Measurements from ENCODE around the gene BBOF1. TPM values are rescaled to one million over a fixed set of nuclear protein-coding genes. Genes with fewer than 3 reads are reported as not detected.

Gene BBOF1
- total and polyA plus RNA-seq, 2 donors (not counting 1 experiment from before 2014, with no cell fraction given), result 0.49 to 2.6 TPM

GRCh38 chr14:74018174-74018585 lies 969 bp upstream of the BBOF1 start:
- Histone ChIP-seq H4K20me1 (ENCODE audit: control insufficient read depth, insufficient read depth, low read length, poor library complexity, severe bottlenecking) (no peaks in the 10 kb centered on the region), H3K4me2 (replicated peaks; ENCODE audit: low read depth, low read length, poor library complexity, severe bottlenecking) (peak overlapping the region; percentile 78), H3K4me1 (ENCODE audit: control insufficient read depth in 2 of 2, insufficient read depth in 2 of 2, low read length in 2 of 2) (peaks cover 5 to 12% of the 10 kb centered on the region in 2 donors), H3K36me3 (replicated peaks in 1 of 2; ENCODE audit: control extremely low read depth in 1 of 2, control insufficient read depth in 1 of 2, extremely low read depth in 1 of 2, insufficient read depth in 2 of 2, low read length in 1 of 2) (peaks cover 0 to 3% of the 10 kb centered on the region in 2 experiments), H3K9me3 (ENCODE audit: control extremely low read depth in 1 of 3, control insufficient read depth in 2 of 3, insufficient read depth in 1 of 3, low read length in 2 of 3) (no peaks in the 10 kb centered on the region), H3K27ac (ENCODE audit: low read length in 2 of 2) (peak overlapping the region in 1 of 2 donors; percentile 84), H2AFZ (ENCODE audit: insufficient read depth, low read depth, low read length, poor library complexity, severe bottlenecking) (peak overlapping the region; percentile 91), H3K79me2 (ENCODE audit: control insufficient read depth, insufficient read depth, low read length) (no peaks in the 10 kb centered on the region), H3K9ac (ENCODE audit: low read length) (peak overlapping the region; percentile 77), H3K27me3 (replicated peaks in 1 of 4; ENCODE audit: control extremely low read depth in 1 of 4, control insufficient read depth in 3 of 4, insufficient read depth in 4 of 4, low read length in 3 of 4) (no peaks in the 10 kb centered on the region), H3K4me3 (ENCODE audit: control extremely low read depth in 1 of 5, extremely low read depth in 1 of 5, insufficient read depth in 1 of 5, low read depth in 2 of 5, low read length in 4 of 5) (peak overlapping the region; percentile 39 to 95 (median 81))
- H3K9me3 Mint-ChIP-seq (ENCODE audit: insufficient read depth), result no peaks in the 10 kb centered on the region
- ATAC-seq (ENCODE audit: low read depth) (no peak), DNase-seq (no peak)
- H3K4me3 Mint-ChIP-seq, result peak overlapping the region; percentile 97
- H3K27ac Mint-ChIP-seq, result peak overlapping the region; percentile 93
- peaks cover 15% of the 10 kb centered on the region for H3K4me1 Mint-ChIP-seq
- POLR2A ChIA-PET, result interaction anchor here (0.7 to 1.4 kb wide), 2 partner anchors 68 to 555 kb away, joined by 4 read pairs; partner anchors contain the start of genes COQ6 and FAM161B
- no peak for TF ChIP-seq EZH2 (IDR thresholded peaks at IDR 0.05; ENCODE audit: borderline replicate concordance, insufficient read depth, low read depth, low read length, poor library complexity, severe bottlenecking)
- no peak for TF ChIP-seq CTCF (IDR thresholded peaks at IDR 0.05)
- CTCF ChIA-PET, result interaction anchor here (0.7 kb wide), 1 partner anchor 67 kb away, joined by 3 read pairs; no protein-coding TSS in a partner anchor
- 0% methylated on average over 2 of the region's 8 CpGs for WGBS (ENCODE audit: insufficient coverage)
- intact Hi-C loops (cut with micrococcal nuclease), result loop anchor here (2.0 to 10.0 kb wide), 3 partner anchors 133 to 1967 kb away; partner anchors contain the start of genes AREL1, FCF1, IFT43 and TGFB3
- H3K27me3 Mint-ChIP-seq, result no peaks in the 10 kb centered on the region

GRCh38 chr14:74019408-74020137 lies 424 bp downstream of the BBOF1 start:
- Mint-ChIP-seq H3K4me3 (peak overlapping the region; percentile 97), H3K4me1 (peaks cover 15% of the 10 kb centered on the region), H3K9me3 (ENCODE audit: insufficient read depth) (no peaks in the 10 kb centered on the region), H3K27ac (peak overlapping the region; percentile 93), H3K27me3 (no peaks in the 10 kb centered on the region)
- no peaks in the 10 kb centered on the region for H4K20me1 ChIP-seq (ENCODE audit: control insufficient read depth, insufficient read depth, low read length, poor library complexity, severe bottlenecking)
- POLR2A ChIA-PET, result interaction anchor here (0.6 to 1.4 kb wide), 3 partner anchors 70 to 1657 kb away, joined by 3 to 4 read pairs (median 3); partner anchors contain the start of genes COQ6, FAM161B and RBM25
- under 1% methylated on average over 16 of the region's 21 CpGs for WGBS (ENCODE audit: insufficient coverage)
- peak overlapping the region; percentile 77 for H3K9ac ChIP-seq (ENCODE audit: low read length)
- no peak for TF ChIP-seq CTCF (IDR thresholded peaks at IDR 0.05)
- ATAC-seq (ENCODE audit: low read depth), result no peak
- H3K4me3 ChIP-seq (ENCODE audit: control extremely low read depth in 1 of 5, extremely low read depth in 1 of 5, insufficient read depth in 1 of 5, low read depth in 2 of 5, low read length in 4 of 5), result peak overlapping the region; percentile 28 to 95 (median 81)
- peak overlapping the region; percentile 50 to 84 for H3K27ac ChIP-seq (ENCODE audit: low read length in 2 of 2)
- no peaks in the 10 kb centered on the region for H3K79me2 ChIP-seq (ENCODE audit: control insufficient read depth, insufficient read depth, low read length)
- H3K27me3 ChIP-seq (replicated peaks in 1 of 4; ENCODE audit: control extremely low read depth in 1 of 4, control insufficient read depth in 3 of 4, insufficient read depth in 4 of 4, low read length in 3 of 4), result no peaks in the 10 kb centered on the region
- peak overlapping the region; percentile 91 for H2AFZ ChIP-seq (ENCODE audit: insufficient read depth, low read depth, low read length, poor library complexity, severe bottlenecking)
- DNase-seq, result no peak
- CTCF ChIA-PET, result no interaction called here
- peak overlapping the region; percentile 78 for H3K4me2 ChIP-seq (replicated peaks; ENCODE audit: low read depth, low read length, poor library complexity, severe bottlenecking)
- H3K36me3 ChIP-seq (replicated peaks in 1 of 2; ENCODE audit: control extremely low read depth in 1 of 2, control insufficient read depth in 1 of 2, extremely low read depth in 1 of 2, insufficient read depth in 2 of 2, low read length in 1 of 2), result no peaks in the 10 kb centered on the region
- no peaks in the 10 kb centered on the region for H3K9me3 ChIP-seq (ENCODE audit: control extremely low read depth in 1 of 3, control insufficient read depth in 2 of 3, insufficient read depth in 1 of 3, low read length in 2 of 3)
- intact Hi-C loops (cut with micrococcal nuclease), result loop anchor here (1.0 to 10.0 kb wide), 5 partner anchors 65 to 1965 kb away; partner anchors contain the start of genes ALDH6A1, AREL1, COQ6 and FAM161B
- peaks cover 5 to 12% of the 10 kb centered on the region in 2 donors for H3K4me1 ChIP-seq (ENCODE audit: control insufficient read depth in 2 of 2, insufficient read depth in 2 of 2, low read length in 2 of 2)
